Measurements from ENCODE around the gene SLC25A26.

GRCh38 chr3:66370179-66370578 lies 149.4 kb downstream of the SLC25A26 start:
- TF ChIP-seq CTCF (IDR thresholded peaks at IDR 0.05) (no peak), POLR2AphosphoS5 (IDR thresholded peaks at IDR 0.05) (no peak), POLR2A (IDR thresholded peaks at IDR 0.05) (no peak)
